Kidney epithelial cell (primary cell): Measurements from ENCODE around the gene ZNF490. TPM values are rescaled to one million over a fixed set of nuclear protein-coding genes. Genes with fewer than 3 reads are reported as not detected.
"Not testable (repeated sequence)": the region's sequence is repeated elsewhere in the genome, so short reads cannot be mapped to it uniquely, and the experiment has no call there.

Source experiments
- DNase-seq: peaks from one replicate; pipeline ENCODE4 v3.0.0-alpha.2; 2010; ENCODE audit warnings: low read depth
- H3K27me3 ChIP-seq: 2 replicates; pipeline ENCODE4 v1.6.0; 2011; ENCODE audit warnings: low read length; ENCODE audit not compliant: control insufficient read depth, insufficient read depth
- H3K36me3 ChIP-seq: 2 replicates; pipeline ENCODE4 v1.5.1; 2011; ENCODE audit warnings: low read length; ENCODE audit not compliant: control insufficient read depth, insufficient read depth
- H3K4me3 ChIP-seq: 2 replicates; pipeline ENCODE4 v1.5.1; 2011; ENCODE audit warnings: low read depth, mild to moderate bottlenecking, control low read depth, low read length
- total RNA-seq: library from RNA; depleted of rRNA; stranded (reverse); fragments of >200 nt; gene quantifications from 2 replicates; pipeline ENCODE4 v1.2.3, GENCODE V29; 2015
- TF ChIP-seq, protein P1 (sequence below): IDR thresholded peaks from 2 replicates; pipeline ENCODE4 v1.5.1; 2011; ENCODE audit warnings: mild to moderate bottlenecking, moderate library complexity, low read length, control low read depth, inconsistent platforms; ENCODE audit not compliant: insufficient read depth, poor library complexity, severe bottlenecking

The ZNF490 gene
- total RNA-seq, 1 donor from 2014 or later = 6.0 TPM

DNA sequence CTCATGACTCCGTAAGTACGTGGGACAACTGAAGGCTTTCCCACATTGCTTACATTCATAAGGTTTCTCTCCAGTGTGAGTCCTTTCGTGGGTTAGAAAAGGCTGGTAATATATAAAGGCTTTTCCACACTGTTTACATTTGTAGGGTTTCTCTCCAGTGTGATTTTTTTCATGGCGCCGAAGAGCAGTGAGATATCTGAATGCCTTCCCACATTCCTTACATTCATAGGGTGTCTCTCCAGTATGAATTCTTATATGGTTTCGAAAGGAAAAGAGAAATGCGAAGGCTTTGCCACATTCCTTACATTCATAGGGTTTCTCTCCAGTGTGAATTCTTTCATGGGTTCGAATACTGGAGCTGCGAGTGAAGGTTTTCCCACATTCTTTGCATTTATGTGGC is 29.5 kb downstream of the ZNF490 start:
- H3K36me3 ChIP-seq = peaks cover 3% of the 10 kb centered on the region
- no peaks in the 10 kb centered on the region for H3K27me3 ChIP-seq
- DNase-seq = no peak
- no peak overlapping the region for H3K4me3 ChIP-seq
- TF ChIP-seq, protein P1, sequence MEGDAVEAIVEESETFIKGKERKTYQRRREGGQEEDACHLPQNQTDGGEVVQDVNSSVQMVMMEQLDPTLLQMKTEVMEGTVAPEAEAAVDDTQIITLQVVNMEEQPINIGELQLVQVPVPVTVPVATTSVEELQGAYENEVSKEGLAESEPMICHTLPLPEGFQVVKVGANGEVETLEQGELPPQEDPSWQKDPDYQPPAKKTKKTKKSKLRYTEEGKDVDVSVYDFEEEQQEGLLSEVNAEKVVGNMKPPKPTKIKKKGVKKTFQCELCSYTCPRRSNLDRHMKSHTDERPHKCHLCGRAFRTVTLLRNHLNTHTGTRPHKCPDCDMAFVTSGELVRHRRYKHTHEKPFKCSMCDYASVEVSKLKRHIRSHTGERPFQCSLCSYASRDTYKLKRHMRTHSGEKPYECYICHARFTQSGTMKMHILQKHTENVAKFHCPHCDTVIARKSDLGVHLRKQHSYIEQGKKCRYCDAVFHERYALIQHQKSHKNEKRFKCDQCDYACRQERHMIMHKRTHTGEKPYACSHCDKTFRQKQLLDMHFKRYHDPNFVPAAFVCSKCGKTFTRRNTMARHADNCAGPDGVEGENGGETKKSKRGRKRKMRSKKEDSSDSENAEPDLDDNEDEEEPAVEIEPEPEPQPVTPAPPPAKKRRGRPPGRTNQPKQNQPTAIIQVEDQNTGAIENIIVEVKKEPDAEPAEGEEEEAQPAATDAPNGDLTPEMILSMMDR = no peak

DNA sequence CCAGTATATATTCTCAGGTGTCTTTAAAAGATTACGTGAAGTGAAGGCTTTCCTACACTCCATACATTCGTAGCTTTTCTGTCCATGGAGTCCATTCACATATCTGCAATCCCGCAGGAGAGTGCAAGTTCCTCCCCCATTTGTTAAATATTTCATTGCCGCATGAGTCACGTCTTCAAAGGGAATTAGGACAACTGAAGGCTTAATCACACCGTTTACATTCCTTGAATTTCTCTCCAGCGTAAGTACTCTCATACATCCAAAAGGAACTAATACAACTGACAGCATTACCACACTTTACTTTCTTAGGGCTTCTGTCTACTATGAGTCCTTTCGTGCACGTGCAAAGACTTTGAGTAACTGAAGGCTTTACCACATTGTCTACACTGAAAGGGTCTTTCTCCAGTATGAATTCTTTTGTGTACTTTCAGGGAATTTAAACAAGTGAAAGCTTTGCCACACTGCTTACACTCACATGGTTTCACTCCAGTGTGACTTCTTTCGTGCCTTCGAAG is 30.4 kb downstream of the ZNF490 start:
- H3K4me3 ChIP-seq = no peak overlapping the region
- no peaks in the 10 kb centered on the region for H3K27me3 ChIP-seq
- TF ChIP-seq, protein P1 = no peak
- no peak for DNase-seq
- peaks cover 3% of the 10 kb centered on the region for H3K36me3 ChIP-seq

DNA sequence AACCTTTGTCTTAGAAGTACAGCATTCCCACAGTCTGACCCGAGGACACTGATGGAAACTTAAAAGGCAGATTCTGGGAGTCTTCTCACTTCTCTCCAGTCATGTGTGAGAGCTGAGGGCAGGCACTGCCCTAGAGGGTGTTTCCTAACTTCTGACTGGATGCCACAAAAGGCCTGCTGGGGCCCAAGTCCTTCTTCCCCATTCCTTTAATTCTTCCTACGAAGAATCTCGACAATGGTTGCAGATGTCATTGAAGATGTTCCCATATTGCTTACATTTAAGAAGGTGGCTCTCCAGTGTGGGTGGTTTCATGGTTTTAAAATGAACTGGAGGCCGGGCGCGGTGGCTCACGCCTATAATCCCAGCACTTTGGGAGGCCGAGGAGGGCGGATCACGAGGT is 32.0 kb downstream of the ZNF490 start:
- Histone ChIP-seq H3K27me3 (no peaks in the 10 kb centered on the region), H3K36me3 (peaks cover 3% of the 10 kb centered on the region), H3K4me3 (no peak overlapping the region)
- no peak for DNase-seq
- TF ChIP-seq, protein P1 = no peak

DNA sequence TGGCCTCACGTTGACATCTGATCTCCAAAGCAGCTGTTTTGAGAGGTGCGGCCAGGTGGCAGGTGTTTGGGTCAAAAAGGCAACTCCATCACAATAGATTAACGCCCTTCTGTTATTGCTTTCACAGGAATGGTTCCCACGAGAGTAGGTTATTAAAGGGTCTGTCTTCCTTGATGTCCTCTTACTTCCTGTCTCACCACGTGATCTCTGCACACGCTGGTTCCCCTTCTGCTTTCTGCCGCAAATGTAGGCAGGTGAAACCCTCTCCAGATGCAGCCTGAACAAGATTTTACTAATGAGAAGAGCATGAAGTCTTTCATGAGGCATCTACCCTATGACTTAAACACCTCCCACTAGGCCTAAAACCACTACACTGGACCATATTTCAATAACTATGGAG is 36.6 kb downstream of the ZNF490 start:
- H3K4me3 ChIP-seq = no peak overlapping the region

DNA sequence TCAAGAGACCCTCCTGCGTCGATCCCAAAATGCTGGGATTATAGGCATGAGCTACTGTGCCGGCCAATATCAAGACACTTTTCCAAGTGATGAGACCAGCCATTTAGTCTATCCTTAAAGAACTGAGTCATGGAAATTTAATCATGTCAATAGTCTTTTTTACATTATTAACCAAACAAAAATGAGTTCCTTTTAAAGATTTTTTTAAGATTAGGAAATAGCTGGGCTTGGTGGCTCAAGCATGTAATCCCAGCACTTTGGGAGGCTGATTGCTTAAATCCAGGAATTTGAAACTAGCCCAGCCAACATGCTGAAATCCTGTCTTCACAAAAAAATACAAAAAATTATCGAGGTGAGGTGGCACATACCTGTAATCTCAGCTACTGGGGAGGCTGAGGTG is 42.7 kb downstream of the ZNF490 start:
- Histone ChIP-seq H3K27me3 (no peaks in the 10 kb centered on the region), H3K4me3 (no peak overlapping the region), H3K36me3 (no peaks in the 10 kb centered on the region)
- TF ChIP-seq, protein P1 = no peak
- no peak for DNase-seq

More for the DNA sequence above, 36.6 kb downstream of the ZNF490 start:
- TF ChIP-seq, protein P1 = no peak
- no peak for DNase-seq
- no peaks in the 10 kb centered on the region for H3K36me3 ChIP-seq
- no peaks in the 10 kb centered on the region for H3K27me3 ChIP-seq

DNA sequence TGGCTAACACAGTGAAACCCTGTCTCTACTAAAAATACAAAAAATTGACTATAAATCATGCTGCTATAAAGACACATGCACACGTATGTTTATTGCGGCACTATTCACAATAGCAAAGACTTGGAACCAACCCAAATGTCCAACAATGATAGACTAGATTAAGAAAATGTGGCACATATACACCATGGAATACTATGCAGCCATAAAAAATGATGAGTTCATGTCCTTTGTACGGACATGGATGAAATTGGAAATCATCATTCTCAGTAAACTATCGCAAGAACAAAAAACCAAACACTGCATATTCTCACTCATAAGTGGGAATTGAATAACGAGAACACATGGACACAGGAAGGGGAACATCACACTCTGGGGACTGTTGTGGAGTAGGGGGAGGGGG is 44.2 kb downstream of the ZNF490 start:
- H3K27me3 ChIP-seq, DNase-seq, H3K4me3 ChIP-seq, H3K36me3 ChIP-seq: not testable (repeated sequence)
